Measurements from ENCODE around the gene B4GALT4.

Gene B4GALT4, protein sequence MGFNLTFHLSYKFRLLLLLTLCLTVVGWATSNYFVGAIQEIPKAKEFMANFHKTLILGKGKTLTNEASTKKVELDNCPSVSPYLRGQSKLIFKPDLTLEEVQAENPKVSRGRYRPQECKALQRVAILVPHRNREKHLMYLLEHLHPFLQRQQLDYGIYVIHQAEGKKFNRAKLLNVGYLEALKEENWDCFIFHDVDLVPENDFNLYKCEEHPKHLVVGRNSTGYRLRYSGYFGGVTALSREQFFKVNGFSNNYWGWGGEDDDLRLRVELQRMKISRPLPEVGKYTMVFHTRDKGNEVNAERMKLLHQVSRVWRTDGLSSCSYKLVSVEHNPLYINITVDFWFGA

DNA sequence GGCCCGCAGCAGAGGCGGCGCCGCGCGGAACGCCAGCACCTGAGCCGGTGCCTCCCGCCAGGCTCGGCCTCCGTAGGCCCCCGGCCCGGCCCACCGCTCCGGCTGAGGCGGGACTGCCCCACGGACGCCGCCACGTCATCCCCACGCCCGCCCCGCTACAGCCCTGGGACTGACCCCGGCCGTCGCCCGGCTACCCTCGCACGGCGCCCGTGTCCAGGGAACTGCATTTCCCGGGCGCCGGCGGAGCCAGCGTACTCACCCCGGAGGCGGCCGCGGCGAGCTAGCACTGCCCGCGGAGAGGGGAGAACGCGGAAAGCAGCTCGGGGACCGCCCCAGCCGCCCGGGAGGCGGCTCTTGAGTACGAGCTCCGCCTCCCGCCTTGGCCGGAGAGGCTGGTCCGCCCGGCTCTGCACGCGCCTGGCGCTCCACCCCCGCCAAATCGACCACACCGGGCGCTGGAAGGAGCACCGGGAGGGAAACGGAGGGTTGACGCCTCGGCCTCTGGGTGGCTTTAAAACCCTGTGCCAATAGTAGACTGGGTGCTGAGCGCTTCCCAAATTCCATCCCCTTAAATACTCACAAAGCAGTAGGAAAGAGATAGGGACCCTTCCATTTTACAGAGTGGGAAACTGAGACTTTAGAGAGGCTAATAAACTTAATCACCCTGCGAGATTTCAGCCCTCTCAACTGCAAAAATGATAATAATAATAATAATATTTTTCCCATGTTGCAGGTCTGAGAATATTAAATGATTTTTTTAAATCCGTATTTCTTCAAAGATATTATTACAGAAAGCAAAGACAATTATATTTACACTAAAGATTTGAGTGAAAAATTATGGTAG lies at the start of gene B4GALT4:
TSS of gene B4GALT4 (minus strand) at position 288 of the 844 bp plus-strand sequence. CDS start 10,779 bp downstream, outside the sequence.
- Histone ChIP-seq H3K4me3 (ENCODE audit: insufficient read depth, low read length, poor library complexity, severe bottlenecking) (peak within 1 kb of the TSS; percentile 70), H3K9me2 (replicated peaks; ENCODE audit: insufficient read depth, low read length) (no peaks in the 10 kb centered on the region), H3K27ac (ENCODE audit: low read depth, low read length) (peak within 1 kb of the TSS; percentile 61), H4K20me1 (ENCODE audit: low read depth, low read length) (no peaks in the 10 kb centered on the region), H3F3A (ENCODE audit: insufficient read depth) (peaks cover 6% of the 10 kb centered on the region), H3K79me2 (ENCODE audit: insufficient read depth, low read length) (peaks cover 22% of the 10 kb centered on the region), H3K27me3 (ENCODE audit: low read length) (no peaks in the 10 kb centered on the region), H2AFZ (ENCODE audit: low read depth, low read length, severe bottlenecking) (peak within 1 kb of the TSS; percentile 98), H3K36me3 (ENCODE audit: low read length) (peaks cover 2% of the 10 kb centered on the region; the same call in 1 of the 2 replicates), H3K9ac (ENCODE audit: low read length) (peak within 1 kb of the TSS; percentile 75), H3K4me2 (ENCODE audit: low read depth, low read length, poor library complexity, severe bottlenecking) (peak within 1 kb of the TSS; percentile 92), H3K9me3 (ENCODE audit: insufficient read depth, low read length) (no peaks in the 10 kb centered on the region)
- TF ChIP-seq, protein P1, sequence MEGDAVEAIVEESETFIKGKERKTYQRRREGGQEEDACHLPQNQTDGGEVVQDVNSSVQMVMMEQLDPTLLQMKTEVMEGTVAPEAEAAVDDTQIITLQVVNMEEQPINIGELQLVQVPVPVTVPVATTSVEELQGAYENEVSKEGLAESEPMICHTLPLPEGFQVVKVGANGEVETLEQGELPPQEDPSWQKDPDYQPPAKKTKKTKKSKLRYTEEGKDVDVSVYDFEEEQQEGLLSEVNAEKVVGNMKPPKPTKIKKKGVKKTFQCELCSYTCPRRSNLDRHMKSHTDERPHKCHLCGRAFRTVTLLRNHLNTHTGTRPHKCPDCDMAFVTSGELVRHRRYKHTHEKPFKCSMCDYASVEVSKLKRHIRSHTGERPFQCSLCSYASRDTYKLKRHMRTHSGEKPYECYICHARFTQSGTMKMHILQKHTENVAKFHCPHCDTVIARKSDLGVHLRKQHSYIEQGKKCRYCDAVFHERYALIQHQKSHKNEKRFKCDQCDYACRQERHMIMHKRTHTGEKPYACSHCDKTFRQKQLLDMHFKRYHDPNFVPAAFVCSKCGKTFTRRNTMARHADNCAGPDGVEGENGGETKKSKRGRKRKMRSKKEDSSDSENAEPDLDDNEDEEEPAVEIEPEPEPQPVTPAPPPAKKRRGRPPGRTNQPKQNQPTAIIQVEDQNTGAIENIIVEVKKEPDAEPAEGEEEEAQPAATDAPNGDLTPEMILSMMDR (IDR thresholded peaks at IDR 0.05; ENCODE audit: insufficient read depth, low read length, poor library complexity, severe bottlenecking), result no peak
- no peak for TF ChIP-seq EZH2phosphoT487 (conservative IDR thresholded peaks at IDR 0.05; ENCODE audit: low read length)

DNA sequence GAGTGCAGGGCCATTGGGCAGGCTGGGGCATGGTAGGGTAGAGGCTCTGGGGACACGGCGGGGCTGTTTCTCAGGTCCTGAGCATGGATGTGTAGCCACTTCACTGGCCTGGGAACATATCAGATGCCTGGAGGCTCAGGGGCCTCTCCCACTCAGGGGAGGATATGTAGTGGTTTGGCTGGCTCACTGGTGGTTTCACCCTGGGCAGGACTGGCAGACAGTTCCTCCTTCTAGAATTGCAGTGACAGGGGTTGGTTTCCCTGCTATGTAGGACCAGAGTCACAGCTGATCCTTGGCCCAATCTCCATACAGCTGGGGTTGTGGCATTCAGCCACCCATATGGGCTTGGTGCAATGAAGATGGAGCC lies 48.7 kb upstream of the B4GALT4 start:
- Histone ChIP-seq H3K36me3 (ENCODE audit: low read length) (no peaks in the 10 kb centered on the region), H2AFZ (ENCODE audit: low read depth, low read length, severe bottlenecking) (no peak overlapping the region), H3K4me2 (ENCODE audit: low read depth, low read length, poor library complexity, severe bottlenecking) (no peak overlapping the region), H3K27me3 (ENCODE audit: low read length) (no peaks in the 10 kb centered on the region), H3K4me3 (ENCODE audit: insufficient read depth, low read length, poor library complexity, severe bottlenecking) (no peak overlapping the region), H3K9me2 (replicated peaks; ENCODE audit: insufficient read depth, low read length) (no peaks in the 10 kb centered on the region), H3K9ac (ENCODE audit: low read length) (no peak overlapping the region), H3K79me2 (ENCODE audit: insufficient read depth, low read length) (no peaks in the 10 kb centered on the region), H3F3A (ENCODE audit: insufficient read depth) (no peaks in the 10 kb centered on the region), H3K9me3 (ENCODE audit: insufficient read depth, low read length) (no peaks in the 10 kb centered on the region; the same call in 1 of the 2 replicates), H4K20me1 (ENCODE audit: low read depth, low read length) (no peaks in the 10 kb centered on the region), H3K27ac (ENCODE audit: low read depth, low read length) (no peak overlapping the region)
- TF ChIP-seq, protein P1 (IDR thresholded peaks at IDR 0.05; ENCODE audit: insufficient read depth, low read length, poor library complexity, severe bottlenecking), result no peak
- TF ChIP-seq EZH2phosphoT487 (conservative IDR thresholded peaks at IDR 0.05; ENCODE audit: low read length), result no peak

DNA sequence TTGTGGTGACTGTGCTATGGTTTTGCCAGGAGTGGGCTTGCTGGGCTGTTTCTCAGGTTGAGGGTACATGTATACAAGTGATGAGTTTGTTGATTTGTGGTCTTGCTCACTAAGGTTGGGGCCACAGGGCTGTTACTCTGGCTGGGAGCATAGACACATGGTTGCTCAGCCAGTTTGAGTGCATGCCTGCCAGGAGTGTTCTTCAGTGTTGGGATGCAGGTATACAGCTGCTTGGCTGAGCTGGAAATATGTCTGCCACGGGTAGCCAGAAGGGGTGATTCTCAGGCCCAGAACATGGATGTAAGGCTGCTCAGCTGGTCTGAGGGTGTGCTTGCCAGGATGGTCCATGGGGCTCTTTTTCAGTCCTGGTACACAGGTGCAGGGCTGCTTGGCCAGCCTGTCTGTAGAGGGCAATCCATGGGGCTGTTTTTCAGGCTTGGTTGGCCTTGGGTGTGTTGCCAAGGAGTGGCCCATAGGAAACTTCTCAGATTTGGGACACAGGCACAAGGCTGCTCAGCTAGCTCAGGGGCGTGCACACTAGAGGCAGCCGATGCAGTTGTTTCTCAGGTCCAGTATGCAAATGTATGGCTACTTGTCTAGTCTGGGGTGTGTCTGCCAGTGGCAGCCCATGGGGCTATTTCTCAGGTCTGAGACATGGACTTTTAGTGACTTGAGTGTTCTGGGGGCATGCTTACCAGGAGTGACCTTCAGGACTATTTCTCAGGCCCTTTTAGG lies 48.2 kb upstream of the B4GALT4 start:
- no peak overlapping the region for H3K4me2 ChIP-seq (ENCODE audit: low read depth, low read length, poor library complexity, severe bottlenecking)
- no peaks in the 10 kb centered on the region for H3K36me3 ChIP-seq (ENCODE audit: low read length)
- no peak overlapping the region for H2AFZ ChIP-seq (ENCODE audit: low read depth, low read length, severe bottlenecking)
- no peaks in the 10 kb centered on the region for H4K20me1 ChIP-seq (ENCODE audit: low read depth, low read length)
- no peaks in the 10 kb centered on the region for H3K79me2 ChIP-seq (ENCODE audit: insufficient read depth, low read length)
- H3K9me2 ChIP-seq (replicated peaks; ENCODE audit: insufficient read depth, low read length), result no peaks in the 10 kb centered on the region
- no peak overlapping the region for H3K9ac ChIP-seq (ENCODE audit: low read length)
- H3K27me3 ChIP-seq (ENCODE audit: low read length), result no peaks in the 10 kb centered on the region
- no peaks in the 10 kb centered on the region for H3F3A ChIP-seq (ENCODE audit: insufficient read depth)
- no peak overlapping the region for H3K27ac ChIP-seq (ENCODE audit: low read depth, low read length)
- no peak for TF ChIP-seq EZH2phosphoT487 (conservative IDR thresholded peaks at IDR 0.05; ENCODE audit: low read length)
- H3K4me3 ChIP-seq (ENCODE audit: insufficient read depth, low read length, poor library complexity, severe bottlenecking), result no peak overlapping the region
- H3K9me3 ChIP-seq (ENCODE audit: insufficient read depth, low read length), result no peaks in the 10 kb centered on the region; the same call in 1 of the 2 replicates
